NCI-H510A treated with DMSO at 0.1 percent for 48 hours (cell line): ENCODE data around the gene GALNT14.
A peak's percentile ranks its signal among the peaks of the same experiment; 100 is the strongest.

Experiments
- DNase-seq: peaks from one replicate; lab custom pipeline; 2025; lab: John Stamatoyannopoulos, UW

Gene GALNT14

DNA sequence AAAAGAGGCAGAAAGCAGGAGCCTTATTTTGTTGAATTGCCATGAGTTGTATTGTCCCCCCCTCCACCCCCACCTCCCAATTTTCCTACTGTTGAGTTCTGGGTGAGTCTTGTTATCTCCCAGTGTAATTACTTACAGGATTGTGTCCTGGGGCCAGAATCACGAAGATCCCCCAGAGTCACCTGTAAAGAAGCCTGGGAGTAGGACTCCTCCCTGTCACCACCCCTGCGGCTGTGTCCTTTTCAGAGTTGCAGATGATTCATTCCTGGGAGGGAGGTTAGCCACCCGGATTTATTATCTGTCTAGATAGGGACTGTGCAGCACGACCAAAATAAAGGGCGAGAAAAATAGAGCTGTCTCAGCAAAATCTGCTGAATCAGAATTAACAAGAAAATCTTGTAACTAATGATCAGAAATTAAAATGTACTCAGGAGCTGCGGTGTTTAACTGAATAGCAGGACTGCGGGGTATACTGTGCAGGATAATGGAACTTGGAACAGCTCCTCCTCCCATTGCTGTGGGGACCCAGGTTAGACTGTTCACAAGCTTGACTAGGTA lies 249.3 kb downstream of the GALNT14 start:
- DNase-seq = no peak

DNA sequence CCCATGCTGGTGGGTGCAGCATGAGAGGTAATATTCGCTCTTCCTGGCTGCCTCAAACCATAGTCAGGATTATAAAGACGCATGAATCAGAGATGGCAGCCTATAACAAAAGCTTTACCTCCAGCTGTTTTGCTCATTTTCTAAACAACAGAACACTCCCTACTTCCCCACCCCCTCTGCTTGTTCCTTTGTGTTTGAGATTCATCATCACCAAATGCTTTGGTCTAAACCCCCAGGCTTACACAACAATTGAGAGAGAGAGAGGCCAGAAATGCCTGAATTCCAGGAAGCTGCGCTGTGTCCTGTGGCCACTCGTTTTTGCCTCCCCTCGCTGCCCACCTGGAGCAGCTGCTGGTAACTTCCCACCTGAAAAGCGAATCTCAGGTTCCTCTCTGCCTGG lies 252.2 kb downstream of the GALNT14 start:
- DNase-seq = no peak

DNA sequence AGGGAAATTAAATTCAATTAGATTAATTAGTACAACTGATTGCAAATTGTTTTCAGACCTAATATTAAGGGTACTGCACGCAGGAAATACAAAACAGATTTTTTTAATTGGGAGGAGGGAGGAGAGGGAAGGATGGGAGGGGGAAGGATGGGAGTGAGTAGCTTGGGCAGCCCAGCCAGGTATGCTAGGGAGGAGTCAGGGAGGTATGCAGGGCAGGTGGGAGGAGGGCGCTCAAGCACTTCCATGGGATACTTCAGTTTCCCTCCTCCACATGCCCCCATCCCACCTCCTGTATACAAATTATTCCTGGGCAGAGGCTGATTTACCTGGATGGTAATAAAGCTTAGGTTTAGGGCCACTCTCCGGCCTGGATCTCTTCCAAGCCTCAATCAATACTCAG lies 254.4 kb downstream of the GALNT14 start:
- DNase-seq = no peak

DNA sequence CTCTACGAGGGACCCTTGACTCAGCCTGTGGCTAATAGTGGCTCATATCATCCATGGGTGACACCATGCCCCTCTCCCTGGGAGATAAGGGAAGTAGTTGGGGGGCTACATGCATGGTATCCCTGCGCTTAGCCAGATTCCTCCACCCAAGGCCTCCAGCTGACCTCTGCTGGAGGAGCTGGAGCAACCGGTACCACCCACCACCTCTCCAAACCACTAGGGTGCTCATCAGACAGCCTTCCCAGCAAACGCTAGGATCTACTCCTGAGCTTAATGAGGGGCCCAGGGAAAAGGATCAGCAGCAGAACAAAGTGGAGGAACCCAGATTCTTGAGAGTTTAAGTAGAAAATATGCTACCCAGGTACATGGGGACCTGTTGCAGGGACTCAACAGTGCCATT lies 255.1 kb downstream of the GALNT14 start:
- no peak for DNase-seq

DNA sequence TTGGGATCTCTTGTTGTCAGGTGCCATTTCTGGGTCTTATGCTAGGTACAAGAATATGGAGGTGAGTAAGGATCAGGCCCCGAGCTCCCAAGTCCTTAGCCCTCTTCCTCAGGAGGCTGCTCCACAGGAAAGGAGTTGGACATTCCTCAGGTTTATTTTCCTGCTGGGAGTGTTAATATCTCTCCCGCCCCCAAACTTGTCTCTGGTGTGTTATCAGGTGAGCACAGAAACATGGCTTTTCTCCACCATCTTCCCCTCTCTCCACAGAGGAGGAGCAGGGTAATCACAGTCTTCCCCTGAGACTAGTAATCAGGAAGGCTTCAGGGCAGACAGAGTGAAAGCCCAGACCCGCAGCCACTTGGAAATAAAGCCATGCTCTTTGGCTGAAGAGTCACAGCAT lies 257.7 kb downstream of the GALNT14 start:
- no peak for DNase-seq

DNA sequence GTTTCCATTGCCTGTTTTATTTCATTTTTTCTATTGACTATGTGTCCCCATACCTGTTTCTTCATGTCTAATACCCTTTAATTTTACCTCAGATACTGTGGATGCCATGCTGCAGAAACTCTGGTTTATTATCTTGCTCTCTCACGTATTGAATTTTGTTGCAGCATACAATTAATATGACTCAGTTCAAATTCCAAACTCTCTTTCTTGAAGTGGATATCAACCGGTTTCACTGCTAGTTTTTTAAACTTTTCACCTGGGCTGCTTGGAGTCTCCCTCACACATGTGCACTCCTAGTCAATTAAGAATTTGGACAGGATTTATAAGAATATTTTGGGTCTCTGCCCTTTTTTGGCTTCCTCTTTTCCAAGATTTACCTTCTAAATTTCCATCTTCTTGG lies 260.4 kb downstream of the GALNT14 start:
- DNase-seq = no peak

DNA sequence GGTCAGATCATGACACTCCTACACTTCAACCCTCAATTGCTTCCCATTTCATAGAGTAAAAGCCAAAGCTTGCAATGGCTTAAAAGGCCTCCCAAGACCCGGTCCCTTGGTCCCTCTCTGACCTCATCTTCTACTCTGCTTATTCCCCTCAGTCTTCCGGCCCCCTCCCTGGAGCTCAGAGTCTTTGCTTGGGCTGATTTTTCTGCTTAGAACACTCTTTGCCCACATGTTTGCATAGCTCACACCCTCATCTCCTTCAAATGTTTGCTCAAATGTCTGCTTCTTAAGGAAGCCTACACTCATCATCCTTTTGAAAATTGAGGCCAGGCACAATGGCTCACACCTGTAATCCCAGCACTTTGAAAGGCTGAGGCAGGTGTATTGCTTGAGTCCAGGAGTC lies 265.4 kb downstream of the GALNT14 start:
- peak; percentile 63 for DNase-seq

DNA sequence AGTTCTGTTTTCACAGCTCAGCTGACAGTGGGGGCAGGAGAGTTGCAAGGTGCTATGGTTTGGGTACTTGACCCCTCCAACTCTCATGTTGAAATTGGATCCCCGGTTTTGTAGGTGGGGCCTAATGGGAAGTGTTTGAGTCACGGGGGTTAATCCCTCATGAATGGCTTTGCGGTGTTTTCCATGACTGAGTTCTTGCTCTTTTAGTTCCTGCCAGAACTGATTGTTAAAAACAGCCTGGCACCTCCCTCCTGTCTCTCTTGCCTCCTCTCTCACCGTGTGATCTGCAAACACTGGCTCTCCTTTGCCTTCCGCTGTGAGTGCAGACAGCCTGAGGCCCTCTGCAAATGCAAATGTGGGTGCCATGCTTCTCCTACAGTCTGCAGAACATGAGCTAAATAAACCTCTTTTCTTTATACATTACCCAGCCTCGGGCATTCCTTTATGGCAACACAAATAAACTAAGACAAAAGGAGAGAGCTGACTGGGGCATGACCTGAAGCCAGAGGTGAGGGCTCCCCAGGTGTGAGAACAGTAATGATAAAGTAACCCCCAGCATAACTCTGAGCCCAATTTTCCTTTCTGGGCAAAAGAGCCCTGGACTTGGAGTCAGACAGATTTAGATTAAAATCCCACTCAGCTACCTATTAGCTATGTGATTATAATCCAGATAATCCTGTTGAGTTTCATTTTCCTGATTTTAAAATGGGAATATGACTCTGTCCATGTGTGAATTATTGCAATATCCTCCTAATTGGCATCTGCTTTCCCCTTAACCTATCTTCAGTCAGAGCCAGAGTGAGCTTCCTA lies 266.1 kb downstream of the GALNT14 start:
- peak; percentile 93 for DNase-seq

DNA sequence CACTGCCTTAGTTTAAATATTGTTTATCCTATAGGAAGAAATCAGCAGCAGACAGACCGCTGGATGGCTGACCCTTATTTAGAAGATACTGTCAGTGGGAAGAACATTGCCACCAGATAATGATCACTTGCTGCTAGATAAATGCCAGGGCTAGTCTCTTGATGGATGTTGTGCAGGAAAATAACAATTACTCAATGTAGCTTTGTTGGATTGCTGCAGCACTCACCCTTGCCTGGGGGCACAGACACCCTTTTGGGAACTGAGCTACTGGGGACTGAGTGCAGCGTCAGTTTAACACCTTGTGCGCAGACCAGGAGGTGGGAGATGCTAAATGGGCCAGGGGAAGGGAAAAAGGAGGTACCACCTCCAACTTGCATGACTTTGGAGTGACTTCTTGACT lies 266.8 kb downstream of the GALNT14 start:
- no peak for DNase-seq

DNA sequence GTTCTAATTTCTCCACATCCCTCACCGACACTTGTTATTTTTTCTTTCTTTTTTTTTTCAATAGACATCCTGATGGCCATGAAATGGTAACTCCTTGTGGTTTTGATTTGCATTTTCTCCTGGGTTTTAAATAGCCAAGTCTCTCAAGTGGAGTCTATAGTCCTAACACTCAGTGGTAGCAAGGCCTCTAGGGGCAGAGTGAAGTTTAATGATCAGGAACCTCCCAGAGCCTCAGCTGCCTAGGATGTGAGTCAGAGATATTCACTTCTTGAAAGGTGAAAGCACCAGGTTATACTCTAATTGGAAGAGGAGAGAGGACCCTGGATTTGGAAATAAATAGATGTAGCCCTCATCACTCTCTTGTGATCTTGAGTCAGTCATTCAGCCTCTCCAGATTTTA lies 268.3 kb downstream of the GALNT14 start:
- DNase-seq = no peak

DNA sequence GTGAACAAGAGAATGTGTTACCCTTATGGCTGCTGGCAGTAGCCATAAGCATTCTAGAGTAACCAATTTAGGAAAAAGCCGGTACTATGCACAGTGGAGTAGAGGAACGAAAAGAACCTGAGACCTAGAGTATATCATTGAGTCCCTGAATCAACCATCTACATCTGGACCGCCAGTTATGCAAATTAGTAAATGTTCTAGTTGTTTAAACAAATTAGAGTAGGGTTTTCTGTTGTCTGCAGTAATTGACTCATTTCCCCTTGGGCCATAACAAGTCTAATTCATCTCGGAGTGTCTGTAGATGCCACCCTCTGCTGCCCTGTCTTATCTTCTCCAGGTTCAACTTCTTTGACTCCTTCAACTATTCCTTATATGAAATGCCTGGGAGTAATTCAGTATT lies 270.9 kb downstream of the GALNT14 start:
- no peak for DNase-seq

DNA sequence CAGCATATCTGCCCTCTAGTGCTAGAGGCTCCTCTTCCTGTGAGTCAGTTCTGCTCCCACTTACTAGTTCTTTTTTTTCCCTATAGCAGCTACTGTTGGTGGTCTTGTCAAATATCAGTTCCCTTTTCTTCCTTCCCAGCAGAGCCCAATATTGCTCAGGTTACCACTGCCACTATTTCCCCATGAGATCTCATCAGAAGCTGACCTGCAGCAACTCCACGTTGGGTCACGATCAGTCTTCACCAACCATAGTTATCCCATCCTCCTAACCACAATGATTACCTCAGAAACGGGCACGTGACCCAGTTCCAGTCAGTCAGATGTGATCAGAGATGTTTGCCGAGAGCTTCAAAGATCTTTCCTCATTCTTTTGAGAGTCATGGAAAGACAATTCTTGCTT lies 271.3 kb downstream of the GALNT14 start:
- no peak for DNase-seq

DNA sequence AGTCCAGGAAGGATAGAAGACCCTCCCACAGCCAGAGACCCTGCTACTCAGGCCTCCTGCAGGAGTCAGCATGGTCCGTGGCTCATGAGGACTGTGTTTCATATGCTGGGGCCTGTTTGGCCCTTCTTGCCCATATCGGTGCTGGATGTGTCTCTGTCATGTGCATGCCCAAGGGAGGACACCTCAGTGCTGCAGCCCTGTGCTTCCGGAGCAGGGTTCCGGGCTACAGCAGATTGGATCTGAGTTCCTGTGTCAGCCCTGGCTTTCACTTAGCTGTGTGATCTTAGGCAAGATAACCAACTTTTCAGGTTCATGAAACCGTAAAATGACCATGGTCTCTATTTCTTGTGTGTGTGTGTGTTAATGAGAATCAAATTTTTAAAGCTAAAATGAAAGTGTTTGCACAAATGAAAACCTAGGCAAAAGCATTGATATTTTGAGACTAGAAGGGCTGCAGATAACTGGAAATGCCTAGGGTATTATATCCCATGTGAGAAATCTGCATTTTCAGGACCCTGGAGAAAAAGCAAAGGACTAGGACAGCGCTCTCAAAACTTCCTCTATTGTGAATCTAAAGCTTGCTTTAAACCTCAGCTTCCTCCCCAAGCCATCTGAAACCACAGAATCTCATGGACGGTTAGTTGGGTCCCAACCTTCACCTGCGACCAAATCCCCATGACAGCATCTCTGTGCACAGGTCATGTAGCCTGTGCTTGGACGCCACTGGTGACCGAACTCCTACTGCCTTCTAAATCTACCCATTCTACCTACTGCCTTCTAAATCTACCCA lies 272.2 kb downstream of the GALNT14 start:
- DNase-seq = no peak

DNA sequence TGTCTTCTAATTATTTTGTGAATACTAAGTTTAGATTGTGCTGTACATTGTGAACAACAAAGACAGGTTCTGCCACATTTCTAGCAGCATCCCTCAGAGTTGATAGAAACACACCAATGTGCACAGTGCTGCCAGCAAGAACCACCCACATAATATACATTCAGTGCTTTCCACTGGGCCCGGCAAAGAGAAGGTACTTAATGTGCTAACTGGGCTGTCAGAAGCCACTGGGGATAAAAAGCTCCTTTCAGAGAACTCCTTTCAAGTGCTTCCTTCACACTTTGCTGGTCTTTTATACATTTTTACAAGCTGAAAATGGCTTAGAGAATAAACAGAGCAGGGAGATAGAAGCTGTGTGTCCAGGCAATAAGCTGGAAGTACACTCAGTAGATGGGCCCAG lies 273.0 kb downstream of the GALNT14 start:
- no peak for DNase-seq

DNA sequence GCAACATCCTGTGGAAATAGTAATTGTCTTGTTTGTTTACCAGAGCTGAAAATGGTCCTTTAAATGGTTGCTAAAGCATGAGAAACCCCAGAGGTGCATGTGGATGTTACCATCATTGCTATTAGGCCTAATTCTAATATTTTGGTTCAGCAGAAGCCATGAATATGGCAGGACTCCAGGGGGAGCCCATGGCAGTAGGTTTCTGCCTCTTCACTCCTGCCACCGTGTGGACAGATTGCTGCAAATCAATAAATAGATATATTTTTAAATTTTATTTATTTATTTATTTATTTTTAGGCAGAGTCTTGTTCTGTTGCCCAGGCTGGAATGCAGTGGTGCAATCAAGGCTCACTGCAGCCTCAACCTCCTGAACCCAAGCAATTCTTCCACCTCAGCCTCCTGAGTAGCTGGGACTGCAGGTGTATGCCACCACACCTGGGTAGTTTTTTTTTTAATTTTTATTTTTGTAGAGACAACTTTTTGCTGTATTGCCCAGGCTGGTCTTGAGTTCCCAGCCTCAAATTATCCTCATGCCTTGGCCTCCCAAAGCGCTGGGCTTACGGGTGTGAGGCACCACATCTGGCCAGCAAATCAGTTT lies 276.1 kb downstream of the GALNT14 start:
- peak; percentile 67 for DNase-seq

DNA sequence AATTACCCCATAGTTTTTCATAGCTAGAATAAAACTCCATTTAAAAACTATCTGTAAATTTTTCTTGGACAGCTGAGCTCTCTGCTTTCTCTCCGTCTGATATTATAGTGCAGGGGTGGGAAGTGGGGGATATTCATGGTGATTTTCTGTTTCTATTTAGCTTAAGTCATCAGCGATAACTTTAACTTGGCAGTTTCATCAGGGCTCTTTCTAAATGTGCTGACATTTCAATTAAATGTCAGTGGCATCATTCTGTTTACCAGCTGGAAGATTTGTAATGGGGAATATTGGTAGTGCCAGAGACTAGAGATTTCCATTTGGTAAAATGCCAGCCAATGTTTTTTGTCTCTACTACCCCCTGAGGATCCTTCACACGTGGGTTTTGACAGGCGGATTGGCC lies 277.5 kb downstream of the GALNT14 start:
- DNase-seq = no peak
